Keratinocyte (primary cell): Measurements from ENCODE around the gene CAPZB.
"Not testable (repeated sequence)": the region's sequence is repeated elsewhere in the genome, so short reads cannot be mapped to it uniquely, and the experiment has no call there.

Experiments
- CTCF ChIP-seq, 3 experiments: IDR thresholded peaks in 1 of 3; conservative IDR thresholded peaks in 1 of 3; optimal IDR thresholded peaks in 1 of 3; 2 replicates in 2 of 3; 3 replicates in 1 of 3; pipeline versions ENCODE3 to v1.5.1; 2011; ENCODE audit warnings: low read length in 3 of 3, mild to moderate bottlenecking in 3 of 3, moderate library complexity in 2 of 3, control low read depth in 1 of 3, inconsistent platforms in 1 of 3; ENCODE audit not compliant: insufficient read depth in 2 of 3; ENCODE audit errors: extremely low read depth in 1 of 3
- EZH2 ChIP-seq: IDR thresholded peaks from one replicate; pipeline ENCODE4 v1.6.1; 2012; ENCODE audit warnings: inconsistent platforms, mild to moderate bottlenecking, low read length, moderate library complexity

- not testable (repeated sequence) for TF ChIP-seq CTCF (optimal IDR thresholded peaks at IDR 0.05 in 1 of 3, IDR thresholded peaks at IDR 0.05 in 1 of 3, conservative IDR thresholded peaks at IDR 0.05 in 1 of 3; ENCODE audit: extremely low read depth in 1 of 3, insufficient read depth in 2 of 3, low read length in 3 of 3); EZH2
Measured at GRCh38 chr1:19502284-19502683, 16.9 kb upstream of the CAPZB start.
